Parathyroid adenoma (tissue), 2 donors: Measurements from ENCODE around the gene TSPAN10.

Experiments
- H2AFZ ChIP-seq: fragments of 300-600 bp; sonication (generic); one replicate; pipeline ENCODE4 v1.7.0; 2017; ENCODE audit warnings: antibody characterized with exemption, mild to moderate bottlenecking
- H3K27ac ChIP-seq: fragments of 300-600 bp; sonication (generic); one replicate; pipeline ENCODE4 v1.7.0; 2017
- H3K27me3 ChIP-seq: fragments of 300-600 bp; sonication (generic); one replicate; pipeline ENCODE4 v1.7.0; 2017; ENCODE audit warnings: low read length; ENCODE audit not compliant: control insufficient read depth, insufficient read depth
- H3K36me3 ChIP-seq: fragments of 300-600 bp; sonication (generic); one replicate; pipeline ENCODE4 v1.7.0; 2017; ENCODE audit warnings: low read length; ENCODE audit not compliant: control insufficient read depth, insufficient read depth
- H3K4me1 ChIP-seq: fragments of 300-600 bp; sonication (generic); one replicate; pipeline ENCODE4 v1.7.0; 2017; ENCODE audit warnings: control low read depth
- H3K4me2 ChIP-seq: fragments of 300-600 bp; sonication (generic); one replicate; pipeline ENCODE4 v1.7.0; 2017; ENCODE audit warnings: low read length
- H3K4me3 ChIP-seq: fragments of 300-600 bp; sonication (generic); one replicate; pipeline ENCODE4 v1.7.0; 2017; ENCODE audit warnings: low read depth, low read length
- H3K79me2 ChIP-seq: fragments of 300-600 bp; sonication (generic); one replicate; pipeline ENCODE4 v1.7.0; 2017; ENCODE audit warnings: control low read depth
- H3K9ac ChIP-seq: fragments of 300-600 bp; sonication (generic); one replicate; pipeline ENCODE4 v1.7.0; 2017; ENCODE audit warnings: mild to moderate bottlenecking
- H3K9me3 ChIP-seq: fragments of 300-600 bp; sonication (generic); one replicate; pipeline ENCODE4 v1.7.0; 2017; ENCODE audit warnings: low read length; ENCODE audit not compliant: control insufficient read depth
- CTCF ChIP-seq: fragments of 300-600 bp; sonication (generic); IDR thresholded peaks from one replicate; pipeline ENCODE4 v1.7.0; 2017; ENCODE audit warnings: antibody characterized with exemption, mild to moderate bottlenecking
- donor health status: primary hyperparathyroidism.

The TSPAN10 gene

GRCh38 chr17:81630274-81630673, 6.7 kb upstream of the TSPAN10 start:
- no peaks in the 10 kb centered on the region for H3K9me3 ChIP-seq

GRCh38 chr17:81631482-81631881, 5.5 kb upstream of the TSPAN10 start:
- TF ChIP-seq CTCF = no peak
- peaks cover 3% of the 10 kb centered on the region for H3K4me1 ChIP-seq
- H3K4me2 ChIP-seq = no peak overlapping the region
- no peaks in the 10 kb centered on the region for H3K27me3 ChIP-seq
- peaks cover 31% of the 10 kb centered on the region for H3K79me2 ChIP-seq
- H3K9me3 ChIP-seq = no peaks in the 10 kb centered on the region
- H3K9ac ChIP-seq = no peak overlapping the region
- no peak overlapping the region for H2AFZ ChIP-seq
- no peak overlapping the region for H3K27ac ChIP-seq
- no peak overlapping the region for H3K4me3 ChIP-seq
- H3K36me3 ChIP-seq = no peaks in the 10 kb centered on the region

More at GRCh38 chr17:81630274-81630673, 6.7 kb upstream of the TSPAN10 start:
- Histone ChIP-seq H3K27ac (no peak overlapping the region), H3K36me3 (no peaks in the 10 kb centered on the region), H3K27me3 (no peaks in the 10 kb centered on the region), H3K9ac (no peak overlapping the region), H2AFZ (no peak overlapping the region), H3K4me3 (no peak overlapping the region), H3K4me2 (no peak overlapping the region), H3K4me1 (no peaks in the 10 kb centered on the region), H3K79me2 (peaks cover 21% of the 10 kb centered on the region)
- TF ChIP-seq CTCF = no peak

DNA sequence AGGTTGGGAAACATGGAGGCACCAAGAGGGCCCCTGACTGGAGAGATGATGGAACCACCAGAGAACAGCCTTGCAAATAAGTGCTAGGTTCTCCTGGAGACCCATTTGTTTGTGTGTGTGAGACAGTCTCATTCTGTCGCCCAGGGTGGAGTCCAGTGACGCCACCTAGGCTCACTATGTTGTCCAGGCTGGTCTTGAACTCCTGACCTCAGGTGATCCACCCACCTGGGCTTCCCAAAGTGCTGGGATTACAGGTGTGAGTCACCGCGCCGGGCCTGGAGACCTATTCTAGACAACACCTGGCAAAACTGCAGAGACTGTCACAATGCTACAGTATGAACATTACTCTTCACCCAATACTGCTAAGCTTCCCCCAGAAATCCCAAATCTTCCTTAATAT, 1.6 kb upstream of the TSPAN10 start:
- Histone ChIP-seq H2AFZ (no peak overlapping the region), H3K36me3 (no peaks in the 10 kb centered on the region), H3K9me3 (no peaks in the 10 kb centered on the region), H3K4me1 (peaks cover 3% of the 10 kb centered on the region), H3K27ac (no peak overlapping the region), H3K9ac (no peak overlapping the region), H3K79me2 (peaks cover 32% of the 10 kb centered on the region), H3K4me3 (no peak overlapping the region), H3K4me2 (peak overlapping the region; percentile 93), H3K27me3 (no peaks in the 10 kb centered on the region)
- TF ChIP-seq CTCF = no peak

DNA sequence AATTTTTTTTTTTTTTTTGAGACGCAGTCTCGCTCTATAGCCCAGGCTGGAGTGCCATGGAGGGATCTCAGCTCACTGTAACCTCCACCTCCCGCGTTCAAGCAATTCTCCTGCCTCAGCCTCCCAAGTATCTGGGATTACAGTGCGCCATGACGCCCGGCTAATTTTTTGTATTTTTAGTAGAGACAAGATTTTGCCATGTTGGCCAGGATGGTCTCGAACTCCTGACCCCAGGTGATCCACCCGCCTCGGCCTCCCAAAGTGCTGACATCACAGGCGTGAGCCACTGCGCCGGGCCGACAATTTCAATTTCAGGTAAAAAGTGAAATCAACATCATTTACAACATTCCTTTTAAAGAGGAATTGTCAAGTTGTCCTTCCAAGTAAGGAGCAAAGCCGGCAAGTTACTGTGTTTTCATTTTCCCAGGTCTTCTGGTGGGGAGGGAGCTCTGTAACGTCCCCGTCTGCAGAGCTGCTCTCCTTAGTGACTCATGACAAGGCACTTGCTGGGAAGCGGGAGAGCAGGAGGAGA, 957 bp upstream of the TSPAN10 start:
- H3K4me1 ChIP-seq = peaks cover 3% of the 10 kb centered on the region
- H3K36me3 ChIP-seq = no peaks in the 10 kb centered on the region

More for the DNA sequence above, 957 bp upstream of the TSPAN10 start:
- peak overlapping the region; percentile 74 for H3K27ac ChIP-seq
- no peaks in the 10 kb centered on the region for H3K9me3 ChIP-seq
- H3K4me3 ChIP-seq = peak overlapping the region; percentile 82
- H3K9ac ChIP-seq = peak overlapping the region; percentile 79
- peak overlapping the region; percentile 81 for H2AFZ ChIP-seq
- peaks cover 32% of the 10 kb centered on the region for H3K79me2 ChIP-seq
- TF ChIP-seq CTCF = no peak
- H3K27me3 ChIP-seq = no peaks in the 10 kb centered on the region
- H3K4me2 ChIP-seq = peak overlapping the region; percentile 93
